ENCODE data around the gene ZMYM3. TPM values are rescaled to one million over a fixed set of nuclear protein-coding genes. Genes with fewer than 3 reads are reported as not detected.
A peak's percentile ranks its signal among the peaks of the same experiment; 100 is the strongest.

ZMYM3 gene
- total RNA-seq (2011; cell fraction: chromatin; rRNA removed; ENCODE audit: low replicate concordance) = 70.2 and 125 TPM in 2 replicates
- total RNA-seq (2011; cell fraction: nucleolus; rRNA removed) = 63.9 and 65.7 TPM in 2 replicates
- 43.7 and 52.0 TPM in 2 replicates for total RNA-seq (2011; cell fraction: nucleoplasm; rRNA removed)
- total RNA-seq (2014; rRNA removed) (14.9 and 18.7 TPM in 2 replicates), total RNA-seq (2014; rRNA removed; fragmentation: Illumina TruSeq; extraction: Trizol) (12.3 and 14.3 TPM in 2 replicates), total RNA-seq (2015; rRNA removed; fragmentation: Illumina TruSeq; extraction: Trizol) (17.7 and 20.0 TPM in 2 replicates), total RNA-seq (2021) (34.6 and 36.3 TPM in 2 replicates), polyA plus RNA-seq (2011; rRNA removed) (16.8 and 27.4 TPM in 2 replicates), polyA plus RNA-seq (2014; fragmentation: Illumina TruSeq; extraction: Trizol) (29.2 and 34.4 TPM in 2 replicates), polyA plus RNA-seq (2014; fragmentation: Nextera tagmentation; extraction: Ambion mirVana) (1 to 10 TPM; 4.3 to 5.1 TPM), polyA plus RNA-seq (2014; rRNA removed) (21.1 and 23.6 TPM in 2 replicates), polyA minus RNA-seq (2011; rRNA and poly(A)+ RNA removed) (23.6 and 25.0 TPM in 2 replicates), Bru-seq, nascent RNA (percentile 61 among the genes with signal in this experiment), BruChase-seq, experiment 1, labeled RNA remaining after a 2-hour chase (percentile 65 among the genes with signal in this experiment), BruChase-seq, experiment 2, labeled RNA remaining after a 6-hour chase (percentile 78 among the genes with signal in this experiment)
- polyA plus RNA-seq (2011; cell fraction: cytosol; rRNA removed) = 22.4 and 23.0 TPM in 2 replicates
- polyA plus RNA-seq (2011; cell fraction: nucleus; rRNA removed) = 124 and 127 TPM in 2 replicates
- 26.5 and 26.7 TPM in 2 replicates for polyA plus RNA-seq (2012)
- 32.7 and 34.5 TPM in 2 replicates for polyA minus RNA-seq (2011; cell fraction: cytosol; rRNA and poly(A)+ RNA removed)
- 21.3 and 38.7 TPM in 2 replicates for polyA minus RNA-seq (2011; cell fraction: nucleus; rRNA and poly(A)+ RNA removed)
- long read RNA-seq, experiment 1, partial matches to known transcripts = 47 of 51 reads
- long read RNA-seq, experiment 1, other reads (novel, unspliced or antisense) = 4 of 51 reads
- long read RNA-seq, experiment 2, full-length matches to known transcripts = 5 of 37 reads
- long read RNA-seq, experiment 2, partial matches to known transcripts = 22 of 37 reads
- long read RNA-seq, experiment 2, other reads (novel, unspliced or antisense) = 10 of 37 reads
- long read RNA-seq, experiment 3, partial matches to known transcripts = 5 of 15 reads
- long read RNA-seq, experiment 3, other reads (novel, unspliced or antisense) = 10 of 15 reads

GRCh38 chrX:71254092-71254963 lies at the start of gene ZMYM3:
ZMYM3 (minus strand) TSS chrX:71254140; CDS start chrX:71253255, 885 bp downstream.
- no peaks in the 10 kb centered on the region for H3K27me3 ChIP-seq (ENCODE audit: control insufficient read depth in 2 of 2, insufficient read depth in 2 of 2, low read length in 2 of 2)
- H3K9ac ChIP-seq (ENCODE audit: insufficient read depth in 1 of 2, low read depth in 2 of 2, low read length in 2 of 2) = peak within 1 kb of the TSS; percentile 80 to 97
- peak within 1 kb of the TSS; percentile 87 for H3K27ac ChIP-seq (ENCODE audit: extremely low read depth, low read depth, low read length)
- WGBS (ENCODE audit: insufficient coverage, low coverage, missing lambda C conversion rate) = 0% methylated on average over 6 of the region's 54 CpGs
- H3K36me3 ChIP-seq (ENCODE audit: control insufficient read depth, insufficient read depth, low read length) = peaks cover 17% of the 10 kb centered on the region; the same call in 1 of the 3 replicates
- H3K79me2 ChIP-seq (ENCODE audit: control insufficient read depth, insufficient read depth, low read length) = peaks cover 23% of the 10 kb centered on the region
- FAIRE-seq = peak; percentile 61
- peak; percentile 89 to 92 (median 92) for DNase-seq (ENCODE audit: extremely low read depth in 1 of 4, low spot score in 3 of 4)
- intact Hi-C loops (cut with micrococcal nuclease) (loop anchor here (1.0 kb wide), 1 partner anchor 29 kb away; the partner anchor contains the start of gene NONO), in situ Hi-C loops (cut with MboI) (no loop called here)
- no peaks in the 10 kb centered on the region for H3K9me1 ChIP-seq (ENCODE audit: control insufficient read depth, insufficient read depth, low read length)
- no peaks in the 10 kb centered on the region for H3K9me3 ChIP-seq (replicated peaks; ENCODE audit: control insufficient read depth, insufficient read depth, low read depth, low read length)
- ChIA-PET POLR2A (interaction anchor here (0.6 to 1.1 kb wide), 4 partner anchors 11 to 100 kb away, joined by 3 to 6 read pairs (median 4); partner anchors contain the start of gene NONO), CTCF (ENCODE audit: low intra/inter-chr PET ratio) (no interaction called here)
- H3K4me3 ChIP-seq = peak within 1 kb of the TSS; percentile 95
- peak within 1 kb of the TSS; percentile 91 for H3K4me2 ChIP-seq (ENCODE audit: insufficient read depth, low read length)
- BruUV-seq (replicated peaks) = no TSS peak
- ATAC-seq = peak; percentile 94
- peak within 1 kb of the TSS; percentile 92 for H2AFZ ChIP-seq (ENCODE audit: low read depth, low read length)
- peaks cover 24 to 29% of the 10 kb centered on the region in 2 experiments; a peak in 4 of 5 replicates for H3K4me1 ChIP-seq (replicated peaks in 1 of 2; ENCODE audit: control insufficient read depth in 2 of 2, insufficient read depth in 2 of 2, low read length in 2 of 2)
- no peaks in the 10 kb centered on the region for H4K20me1 ChIP-seq (replicated peaks; ENCODE audit: control insufficient read depth, insufficient read depth, low read length)
- TF ChIP-seq MCM7 (IDR thresholded peaks at IDR 0.05) (no peak), HMGN3 (IDR thresholded peaks at IDR 0.05; ENCODE audit: borderline replicate concordance, extremely low read depth, insufficient read length, low read depth, low read length) (peak; percentile 52), IRF2 (CRISPR knock-in tag; IDR thresholded peaks at IDR 0.05) (no peak), NUFIP1 (IDR thresholded peaks at IDR 0.05; ENCODE audit: partially characterized antibody) (no peak), FOXA1 (IDR thresholded peaks at IDR 0.05; ENCODE audit: borderline replicate concordance) (no peak), PBX2 (CRISPR knock-in tag; IDR thresholded peaks at IDR 0.05; ENCODE audit: low read depth) (peak; percentile 69), PBX2 (tag; conservative IDR thresholded peaks at IDR 0.05; ENCODE audit: low read depth) (peak; percentile 80), NONO (IDR thresholded peaks at IDR 0.05; ENCODE audit: low read depth in 2 of 2, low read length in 1 of 2) (no peak), OTX1 (CRISPR knock-in tag; IDR thresholded peaks at IDR 0.05) (no peak), CHD2 (IDR thresholded peaks at IDR 0.05; ENCODE audit: low read depth, low read length) (peak; percentile 98), THAP12 (CRISPR knock-in tag; IDR thresholded peaks at IDR 0.05) (no peak)

All from K562 (cell line).